ENCODE measurements around the gene PHOX2A. TPM values are rescaled to one million over a fixed set of nuclear protein-coding genes. Genes with fewer than 3 reads are reported as not detected.

PHOX2A gene
- polyA plus RNA-seq, 1 experiment: not detected

DNA sequence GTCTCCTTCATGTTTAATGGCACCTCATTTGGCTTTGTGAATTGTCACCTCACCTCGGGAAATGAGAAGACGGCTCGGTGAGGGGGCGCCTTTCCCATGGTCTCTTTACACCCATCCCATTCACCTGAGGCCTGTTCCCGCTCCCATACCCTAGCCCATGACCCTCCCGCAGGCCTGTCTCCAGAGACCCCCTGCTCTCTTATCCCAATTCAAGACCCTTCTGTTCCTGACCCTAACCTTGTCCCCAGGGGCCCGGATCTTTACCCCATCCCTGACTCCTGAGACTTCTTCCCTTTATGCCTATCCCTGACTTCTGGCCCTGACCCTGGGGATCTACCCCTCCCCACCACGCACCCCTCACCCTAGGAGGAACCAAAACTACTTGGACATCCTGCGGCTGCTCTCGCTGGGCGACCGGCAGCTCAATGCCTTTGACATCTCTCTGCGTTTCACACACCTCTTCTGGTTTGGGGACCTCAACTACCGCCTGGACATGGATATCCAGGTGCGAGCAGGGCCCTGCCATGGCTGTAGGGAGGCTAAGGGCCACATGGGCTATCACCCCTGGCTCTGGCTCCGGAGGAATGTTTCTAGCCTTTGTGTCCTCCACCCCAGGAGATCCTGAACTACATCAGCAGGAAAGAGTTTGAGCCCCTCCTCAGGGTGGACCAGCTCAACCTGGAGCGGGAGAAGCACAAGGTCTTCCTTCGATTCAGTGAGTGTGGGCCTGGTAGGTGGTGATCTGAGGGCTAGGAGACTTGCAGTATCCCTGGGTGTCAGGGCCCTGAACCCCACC is 11.5 kb downstream of the PHOX2A start:
- H3K4me3 ChIP-seq (ENCODE audit: low read depth, low read length): no peak overlapping the region
- no peaks in the 10 kb centered on the region for H3K27me3 ChIP-seq (ENCODE audit: control insufficient read depth, insufficient read depth, low read length)
- no peak for DNase-seq (ENCODE audit: low read depth)
- ChIA-PET CTCF (no interaction called here), POLR2A (no interaction called here)
- TF ChIP-seq, protein P1, sequence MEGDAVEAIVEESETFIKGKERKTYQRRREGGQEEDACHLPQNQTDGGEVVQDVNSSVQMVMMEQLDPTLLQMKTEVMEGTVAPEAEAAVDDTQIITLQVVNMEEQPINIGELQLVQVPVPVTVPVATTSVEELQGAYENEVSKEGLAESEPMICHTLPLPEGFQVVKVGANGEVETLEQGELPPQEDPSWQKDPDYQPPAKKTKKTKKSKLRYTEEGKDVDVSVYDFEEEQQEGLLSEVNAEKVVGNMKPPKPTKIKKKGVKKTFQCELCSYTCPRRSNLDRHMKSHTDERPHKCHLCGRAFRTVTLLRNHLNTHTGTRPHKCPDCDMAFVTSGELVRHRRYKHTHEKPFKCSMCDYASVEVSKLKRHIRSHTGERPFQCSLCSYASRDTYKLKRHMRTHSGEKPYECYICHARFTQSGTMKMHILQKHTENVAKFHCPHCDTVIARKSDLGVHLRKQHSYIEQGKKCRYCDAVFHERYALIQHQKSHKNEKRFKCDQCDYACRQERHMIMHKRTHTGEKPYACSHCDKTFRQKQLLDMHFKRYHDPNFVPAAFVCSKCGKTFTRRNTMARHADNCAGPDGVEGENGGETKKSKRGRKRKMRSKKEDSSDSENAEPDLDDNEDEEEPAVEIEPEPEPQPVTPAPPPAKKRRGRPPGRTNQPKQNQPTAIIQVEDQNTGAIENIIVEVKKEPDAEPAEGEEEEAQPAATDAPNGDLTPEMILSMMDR (IDR thresholded peaks at IDR 0.05; ENCODE audit: insufficient read depth, low read depth, low read length): no peak
- H3K36me3 ChIP-seq (ENCODE audit: control insufficient read depth, insufficient read depth, low read length): peaks cover 68% of the 10 kb centered on the region

GRCh38 chr11:72231396-72232259 is 12.3 kb downstream of the PHOX2A start:
- H3K27me3 ChIP-seq (ENCODE audit: control insufficient read depth, insufficient read depth, low read length): no peaks in the 10 kb centered on the region
- peaks cover 70% of the 10 kb centered on the region for H3K36me3 ChIP-seq (ENCODE audit: control insufficient read depth, insufficient read depth, low read length)
- ChIA-PET POLR2A (no interaction called here), CTCF (interaction anchor here (0.8 kb wide), 1 partner anchor 23 kb away, joined by 3 read pairs; no protein-coding TSS in a partner anchor)
- TF ChIP-seq, protein P1 (IDR thresholded peaks at IDR 0.05; ENCODE audit: insufficient read depth, low read depth, low read length): no peak
- H3K4me3 ChIP-seq (ENCODE audit: low read depth, low read length): no peak overlapping the region
- no peak for DNase-seq (ENCODE audit: low read depth)

- H3K27me3 ChIP-seq (ENCODE audit: control insufficient read depth, insufficient read depth, low read length): no peaks in the 10 kb centered on the region
- no peak for DNase-seq (ENCODE audit: low read depth)
- ChIA-PET POLR2A (no interaction called here), CTCF (interaction anchor here (0.8 kb wide), 1 partner anchor 22 kb away, joined by 3 read pairs; no protein-coding TSS in a partner anchor)
- TF ChIP-seq, protein P1 (IDR thresholded peaks at IDR 0.05; ENCODE audit: insufficient read depth, low read depth, low read length): no peak
- no peak overlapping the region for H3K4me3 ChIP-seq (ENCODE audit: low read depth, low read length)
- peaks cover 71% of the 10 kb centered on the region for H3K36me3 ChIP-seq (ENCODE audit: control insufficient read depth, insufficient read depth, low read length)
These were observed 13.1 kb downstream of the PHOX2A start for GRCh38 chr11:72230764-72231365.

DNA sequence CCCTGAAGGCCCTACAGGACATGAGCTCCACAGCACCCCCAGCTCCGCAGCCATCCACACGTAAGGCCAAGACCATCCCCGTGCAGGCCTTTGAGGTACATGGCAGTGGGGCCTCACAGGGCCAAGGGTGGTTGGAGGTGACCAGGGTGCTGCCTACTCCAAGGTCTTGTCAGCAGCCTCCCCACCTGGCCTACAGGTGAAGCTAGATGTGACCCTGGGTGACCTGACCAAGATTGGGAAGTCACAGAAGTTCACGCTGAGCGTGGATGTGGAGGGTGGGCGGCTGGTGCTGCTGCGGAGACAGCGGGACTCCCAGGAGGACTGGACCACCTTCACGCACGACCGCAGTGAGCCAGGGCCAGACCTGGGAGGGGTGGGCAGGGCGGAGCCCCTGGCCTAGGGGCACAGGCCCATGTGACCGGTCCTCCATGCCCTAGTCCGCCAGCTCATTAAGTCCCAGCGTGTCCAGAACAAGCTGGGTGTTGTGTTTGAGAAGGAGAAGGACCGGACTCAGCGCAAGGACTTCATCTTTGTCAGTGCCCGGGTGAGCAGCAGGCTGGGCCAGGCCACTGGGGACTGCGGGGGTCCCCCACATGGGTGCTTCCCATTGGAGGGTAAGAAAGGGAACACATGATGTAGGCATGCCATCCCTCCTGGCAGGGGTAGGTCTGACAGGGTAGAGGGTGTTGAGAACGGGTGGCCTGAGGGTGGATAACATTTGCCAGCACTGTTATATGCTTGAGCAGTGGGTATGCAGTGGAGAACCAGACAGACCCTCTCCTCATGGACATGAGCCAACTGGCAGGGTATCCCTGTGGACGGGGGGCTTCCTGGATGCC is 13.8 kb downstream of the PHOX2A start:
- TF ChIP-seq, protein P1 (IDR thresholded peaks at IDR 0.05; ENCODE audit: insufficient read depth, low read depth, low read length): no peak
- POLR2A ChIA-PET: no interaction called here
- Histone ChIP-seq H3K36me3 (ENCODE audit: control insufficient read depth, insufficient read depth, low read length) (peaks cover 67% of the 10 kb centered on the region), H3K4me3 (ENCODE audit: low read depth, low read length) (no peak overlapping the region), H3K27me3 (ENCODE audit: control insufficient read depth, insufficient read depth, low read length) (no peaks in the 10 kb centered on the region)
- no peak for DNase-seq (ENCODE audit: low read depth)
- CTCF ChIA-PET: interaction anchor here (0.8 to 7.5 kb wide), 4 partner anchors 8 to 205 kb away, joined by 3 to 57 read pairs (median 3); no protein-coding TSS in a partner anchor
